WERI-Rb-1 (cell line): ENCODE measurements around the gene SLC25A21.

Source experiments
- DNase-seq: peaks from one replicate; pipeline ENCODE4 v3.0.0-alpha.2; 2020
- H3K27ac ChIP-seq: fragments of 250-450 bp; sonication (Bioruptor Pico); 2 replicates; pipeline ENCODE4 v1.5.1; 2020; ENCODE audit warnings: mild to moderate bottlenecking, moderate library complexity
- H3K27me3 ChIP-seq: fragments of 250-450 bp; sonication (Bioruptor Pico); 2 replicates; pipeline ENCODE4 v1.5.1; 2021; ENCODE audit warnings: mild to moderate bottlenecking, low read depth, moderate library complexity; ENCODE audit not compliant: insufficient read depth, severe bottlenecking
- H3K36me3 ChIP-seq: fragments of 250-450 bp; sonication (Bioruptor Pico); 2 replicates; pipeline ENCODE4 v1.5.1; 2020; ENCODE audit warnings: mild to moderate bottlenecking, moderate library complexity
- H3K4me3 ChIP-seq: 2 replicates; pipeline ENCODE4 v1.5.1; 2011; ENCODE audit warnings: low read depth, mild to moderate bottlenecking, control low read depth, low read length
- H3K9me3 ChIP-seq: fragments of 250-450 bp; sonication (Bioruptor Pico); 2 replicates; pipeline ENCODE4 v1.5.1; 2021; ENCODE audit warnings: mild to moderate bottlenecking, moderate library complexity; ENCODE audit not compliant: severe bottlenecking
- TF ChIP-seq, protein P1 (sequence below): IDR thresholded peaks from 2 replicates; pipeline ENCODE4 v1.5.1; 2011; ENCODE audit warnings: low read depth, mild to moderate bottlenecking, control low read depth, inconsistent platforms, low read length

Gene SLC25A21

DNA sequence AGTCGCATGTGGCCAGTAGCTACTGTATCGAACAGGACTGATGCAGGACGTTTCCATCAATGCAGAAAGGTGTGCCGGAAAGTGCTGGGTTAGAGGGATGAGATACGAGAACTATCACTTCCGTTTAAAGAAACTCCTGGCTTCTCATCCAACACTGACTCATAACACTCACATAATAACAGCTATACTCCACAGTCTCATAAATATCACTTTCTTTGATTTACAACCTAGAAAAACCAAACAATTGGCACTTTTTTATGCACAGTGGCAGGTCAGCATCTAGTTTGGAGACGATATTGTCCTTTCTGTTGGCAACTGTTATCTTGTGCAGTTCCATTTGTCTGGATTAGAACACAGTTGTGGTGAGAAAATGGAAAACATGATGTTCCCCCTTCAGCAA is 43.4 kb downstream of the SLC25A21 start:
- TF ChIP-seq, protein P1, sequence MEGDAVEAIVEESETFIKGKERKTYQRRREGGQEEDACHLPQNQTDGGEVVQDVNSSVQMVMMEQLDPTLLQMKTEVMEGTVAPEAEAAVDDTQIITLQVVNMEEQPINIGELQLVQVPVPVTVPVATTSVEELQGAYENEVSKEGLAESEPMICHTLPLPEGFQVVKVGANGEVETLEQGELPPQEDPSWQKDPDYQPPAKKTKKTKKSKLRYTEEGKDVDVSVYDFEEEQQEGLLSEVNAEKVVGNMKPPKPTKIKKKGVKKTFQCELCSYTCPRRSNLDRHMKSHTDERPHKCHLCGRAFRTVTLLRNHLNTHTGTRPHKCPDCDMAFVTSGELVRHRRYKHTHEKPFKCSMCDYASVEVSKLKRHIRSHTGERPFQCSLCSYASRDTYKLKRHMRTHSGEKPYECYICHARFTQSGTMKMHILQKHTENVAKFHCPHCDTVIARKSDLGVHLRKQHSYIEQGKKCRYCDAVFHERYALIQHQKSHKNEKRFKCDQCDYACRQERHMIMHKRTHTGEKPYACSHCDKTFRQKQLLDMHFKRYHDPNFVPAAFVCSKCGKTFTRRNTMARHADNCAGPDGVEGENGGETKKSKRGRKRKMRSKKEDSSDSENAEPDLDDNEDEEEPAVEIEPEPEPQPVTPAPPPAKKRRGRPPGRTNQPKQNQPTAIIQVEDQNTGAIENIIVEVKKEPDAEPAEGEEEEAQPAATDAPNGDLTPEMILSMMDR: no peak

DNA sequence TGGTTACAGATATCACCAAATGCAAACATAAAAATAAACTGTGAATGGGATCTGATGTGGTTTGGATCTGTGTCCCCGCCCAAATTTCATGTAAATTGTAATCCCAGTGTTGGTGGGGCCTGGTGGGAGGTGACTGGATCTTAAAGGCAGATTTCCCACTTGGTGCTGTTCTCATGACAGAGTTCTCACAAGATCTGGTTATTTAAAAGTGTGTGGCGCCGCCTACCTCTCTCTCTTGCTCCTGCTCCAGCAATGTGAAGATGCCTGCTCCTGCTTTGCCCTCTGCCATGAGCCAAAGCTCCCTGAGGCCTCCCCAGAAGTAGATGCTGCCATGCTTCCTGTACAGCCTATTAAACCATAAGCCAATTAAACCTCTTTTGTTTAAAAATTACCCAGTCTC is 47.8 kb downstream of the SLC25A21 start:
- TF ChIP-seq, protein P1: no peak
- Histone ChIP-seq H3K9me3 (no peaks in the 10 kb centered on the region), H3K27me3 (peaks cover 64% of the 10 kb centered on the region), H3K4me3 (no peak overlapping the region), H3K36me3 (no peaks in the 10 kb centered on the region), H3K27ac (no peak overlapping the region)
- DNase-seq: no peak

More for the DNA sequence above, 43.4 kb downstream of the SLC25A21 start:
- H3K27me3 ChIP-seq: peaks cover 57% of the 10 kb centered on the region
- H3K9me3 ChIP-seq: no peaks in the 10 kb centered on the region
- no peak for DNase-seq
- H3K36me3 ChIP-seq: no peaks in the 10 kb centered on the region
- H3K27ac ChIP-seq: no peak overlapping the region
- H3K4me3 ChIP-seq: no peak overlapping the region

DNA sequence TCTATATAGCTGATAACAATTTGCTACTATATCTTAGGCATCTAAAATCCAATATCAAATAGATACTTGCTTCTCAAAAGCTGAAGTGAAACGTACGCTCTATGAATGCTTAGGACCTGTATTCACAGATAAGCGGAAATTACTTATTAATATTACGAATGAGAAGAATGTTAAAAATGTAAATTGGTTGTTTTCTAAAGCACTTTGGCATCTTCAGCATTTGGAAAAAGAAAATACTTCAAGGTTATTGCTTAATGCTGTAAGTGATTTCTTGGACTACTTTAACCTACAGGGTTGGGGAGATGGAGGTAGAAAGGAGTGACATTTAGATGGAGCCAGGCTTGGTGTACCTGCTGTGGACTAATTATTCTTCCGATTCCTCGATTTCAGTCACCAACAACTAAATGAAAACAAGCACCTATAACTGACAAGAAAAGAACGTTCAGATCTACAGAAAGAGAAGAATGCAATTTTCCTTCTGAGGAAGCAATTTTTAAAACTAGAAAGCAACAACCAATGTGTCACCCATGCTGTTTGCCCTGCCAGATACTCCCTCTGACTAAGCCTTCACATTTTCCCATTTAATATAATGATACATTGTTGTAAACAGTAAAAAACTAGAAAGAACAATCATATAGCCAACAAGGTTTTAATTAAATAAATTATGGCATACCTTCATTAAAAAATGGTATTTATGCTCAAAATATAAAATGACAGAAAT is 49.3 kb downstream of the SLC25A21 start:
- Histone ChIP-seq H3K36me3 (no peaks in the 10 kb centered on the region), H3K27me3 (peaks cover 62% of the 10 kb centered on the region), H3K4me3 (no peak overlapping the region), H3K9me3 (peaks cover 5% of the 10 kb centered on the region), H3K27ac (no peak overlapping the region)
- TF ChIP-seq, protein P1: no peak
- DNase-seq: no peak

DNA sequence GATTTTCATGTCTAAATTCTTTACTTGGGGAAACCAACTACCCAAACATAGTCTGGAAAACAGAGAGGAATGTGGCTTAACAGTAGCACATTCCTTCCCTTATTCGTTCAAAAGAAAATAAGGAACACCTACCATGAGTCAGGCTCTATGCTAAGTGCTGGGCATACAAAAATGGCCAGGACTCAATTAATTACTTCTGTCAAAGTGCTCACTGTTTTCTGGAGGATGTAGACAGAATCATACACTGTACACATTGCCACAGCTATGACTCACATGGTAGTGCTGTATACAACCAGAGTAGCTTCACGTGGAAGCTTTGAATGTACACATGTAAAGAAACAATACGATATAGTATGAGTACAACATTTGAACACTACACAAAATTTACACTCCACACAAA is 50.1 kb downstream of the SLC25A21 start:
- H3K9me3 ChIP-seq: peaks cover 5% of the 10 kb centered on the region
- DNase-seq: no peak
- H3K27ac ChIP-seq: no peak overlapping the region

DNA sequence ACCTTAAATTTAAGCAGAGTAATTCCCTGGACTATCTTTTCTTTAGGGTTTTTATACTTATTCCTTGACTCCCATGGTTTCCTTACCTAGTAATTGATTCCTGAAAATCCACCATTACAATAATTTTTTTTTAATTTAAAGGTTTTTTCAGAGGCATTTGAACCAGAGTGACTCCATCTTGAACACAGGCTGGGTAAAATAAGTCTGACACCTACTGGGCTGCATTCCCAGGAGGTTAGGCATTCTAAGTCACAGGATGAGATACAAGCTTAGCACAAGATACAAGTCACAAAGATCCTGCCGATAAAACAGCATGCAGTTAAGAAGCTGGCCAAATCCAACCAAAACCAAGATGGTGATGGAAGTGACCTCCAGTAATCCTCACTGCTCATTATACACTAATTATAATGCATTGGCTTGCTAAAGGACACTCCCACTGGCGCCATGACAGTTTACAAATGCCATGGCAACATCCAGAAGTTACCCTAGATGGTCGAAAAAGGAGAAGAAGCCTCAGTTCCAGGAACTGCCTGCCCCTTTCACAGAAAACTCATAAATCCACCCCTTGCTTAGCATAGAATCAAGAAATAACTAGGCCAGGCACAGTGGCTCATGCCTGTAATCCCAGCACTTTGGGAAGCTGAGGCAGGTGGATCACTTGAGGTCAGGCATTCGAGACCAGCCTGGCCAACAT is 53.6 kb downstream of the SLC25A21 start:
- H3K4me3 ChIP-seq: no peak overlapping the region
- no peak overlapping the region for H3K27ac ChIP-seq
- peaks cover 5% of the 10 kb centered on the region for H3K9me3 ChIP-seq
- no peaks in the 10 kb centered on the region for H3K36me3 ChIP-seq
- TF ChIP-seq, protein P1: no peak
- H3K27me3 ChIP-seq: peaks cover 57% of the 10 kb centered on the region
- DNase-seq: no peak

More for the DNA sequence above, 50.1 kb downstream of the SLC25A21 start:
- no peak overlapping the region for H3K4me3 ChIP-seq
- no peaks in the 10 kb centered on the region for H3K36me3 ChIP-seq
- H3K27me3 ChIP-seq: peaks cover 58% of the 10 kb centered on the region
- TF ChIP-seq, protein P1: no peak
